HG03060 (cell line): Measurements from ENCODE around the gene CC2D2A.
"Not testable (repeated sequence)": the region's sequence is repeated elsewhere in the genome, so short reads cannot be mapped to it uniquely, and the experiment has no call there.

Experiments used
- ATAC-seq: cut with Tn5 transposase; IDR thresholded peaks from one replicate; pipeline ENCODE4 v1.9.1; 2021; ENCODE audit warnings: low read depth, moderate number of reproducible peaks; ENCODE audit not compliant: unreplicated experiment

CC2D2A gene

GRCh38 chr4:15510961-15511360, 41.3 kb downstream of the CC2D2A start:
- no peak for ATAC-seq

GRCh38 chr4:15513545-15513944, 43.9 kb downstream of the CC2D2A start:
- no peak for ATAC-seq

GRCh38 chr4:15515106-15515505, 45.4 kb downstream of the CC2D2A start:
- ATAC-seq, result no peak

- ATAC-seq, result no peak
Measured at GRCh38 chr4:15516494-15516893, 46.8 kb downstream of the CC2D2A start.

- ATAC-seq, result not testable (repeated sequence)
Measured at GRCh38 chr4:15517681-15518080, 48.0 kb downstream of the CC2D2A start.

GRCh38 chr4:15521442-15522039, 51.9 kb downstream of the CC2D2A start:
- no peak for ATAC-seq

- no peak for ATAC-seq
Measured at GRCh38 chr4:15525080-15525479, 55.4 kb downstream of the CC2D2A start.

- ATAC-seq, result no peak
Measured at GRCh38 chr4:15526924-15527592, 57.4 kb downstream of the CC2D2A start.

GRCh38 chr4:15531792-15532191, 62.1 kb downstream of the CC2D2A start:
- no peak for ATAC-seq

GRCh38 chr4:15533817-15534216, 64.1 kb downstream of the CC2D2A start:
- no peak for ATAC-seq

- no peak for ATAC-seq
Measured at GRCh38 chr4:15535599-15535998, 65.9 kb downstream of the CC2D2A start.

GRCh38 chr4:15536552-15537499, 67.1 kb downstream of the CC2D2A start:
- no peak for ATAC-seq

- no peak for ATAC-seq
Measured at GRCh38 chr4:15541941-15542340, 72.3 kb downstream of the CC2D2A start.

GRCh38 chr4:15542760-15543159, 73.1 kb downstream of the CC2D2A start:
- no peak for ATAC-seq

- no peak for ATAC-seq
Measured at GRCh38 chr4:15543537-15544247, 74.0 kb downstream of the CC2D2A start.

- ATAC-seq, result no peak
Measured at GRCh38 chr4:15544248-15544729, 74.6 kb downstream of the CC2D2A start.

- no peak for ATAC-seq
Measured at GRCh38 chr4:15545371-15545770, 75.7 kb downstream of the CC2D2A start.

- no peak for ATAC-seq
Measured at GRCh38 chr4:15547392-15547791, 77.7 kb downstream of the CC2D2A start.

- no peak for ATAC-seq
Measured at GRCh38 chr4:15550491-15550890, 80.8 kb downstream of the CC2D2A start.

- ATAC-seq, result no peak
Measured at GRCh38 chr4:15551740-15552446, 82.2 kb downstream of the CC2D2A start.
